Stomach (tissue), 4 donors: ENCODE results near the gene CLEC5A.

Experiments
- POLR2A ChIP-seq, 4 donors: fragments of 450-650 bp; IDR thresholded peaks; one replicate each; pipeline ENCODE4 v1.6.1; 2016; ENCODE audit warnings: antibody characterized with exemption in 4 of 4, control low read depth in 2 of 4, mild to moderate bottlenecking in 1 of 4, moderate library complexity in 1 of 4
- POLR2AphosphoS5 ChIP-seq, 3 donors: sonication (generic); formaldehyde crosslinking; IDR thresholded peaks; one replicate each; pipeline ENCODE4 v1.6.1; 2016; ENCODE audit warnings: antibody characterized with exemption in 3 of 3
- TF ChIP-seq, protein P1 (sequence below), 7 experiments: fragments of 450-650 bp in 4 of 7; fragments of 200-600 bp in 3 of 7; sonication (generic) in 3 of 7; IDR thresholded peaks; one replicate each; pipeline ENCODE4 v1.5.1; 2016 to 2019; ENCODE audit warnings: antibody characterized with exemption in 7 of 7, control low read depth in 2 of 7, mild to moderate bottlenecking in 1 of 7

DNA sequence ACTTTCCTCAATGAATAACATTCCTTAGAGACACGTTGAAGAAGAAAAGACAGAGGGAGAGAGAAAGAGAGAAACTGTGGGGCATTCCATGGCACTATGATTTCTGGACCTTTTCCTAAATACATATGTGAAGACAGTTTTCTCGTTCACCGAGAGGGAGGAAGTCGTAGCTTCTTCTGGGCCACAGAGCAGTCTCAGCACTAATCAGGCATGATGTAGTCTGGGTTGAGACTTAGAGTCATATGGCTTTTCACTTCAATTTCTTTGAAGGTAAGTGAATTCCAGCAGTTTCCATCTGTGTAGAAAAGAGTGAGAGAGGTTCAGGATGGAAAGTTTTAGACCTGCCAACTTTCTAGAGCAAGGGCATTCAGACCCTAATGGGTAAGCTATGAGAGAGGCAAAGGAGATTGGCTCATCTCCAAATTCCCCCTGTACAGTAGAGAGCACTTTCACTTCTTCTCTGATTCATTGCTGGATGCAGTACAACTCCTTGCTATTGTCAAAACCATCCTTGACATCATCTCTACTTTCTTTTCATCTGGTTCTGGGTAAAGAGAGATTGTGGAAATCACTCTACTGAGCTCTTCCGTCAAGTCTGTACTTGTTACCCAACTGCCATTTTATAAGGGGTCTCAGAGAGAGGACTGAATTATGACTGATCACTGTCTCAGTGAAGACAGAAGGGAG lies 62.1 kb downstream of the CLEC5A start:
- TF ChIP-seq POLR2AphosphoS5 (IDR thresholded peaks at IDR 0.05) (no peak), POLR2A (IDR thresholded peaks at IDR 0.05) (no peak)
- TF ChIP-seq, protein P1, sequence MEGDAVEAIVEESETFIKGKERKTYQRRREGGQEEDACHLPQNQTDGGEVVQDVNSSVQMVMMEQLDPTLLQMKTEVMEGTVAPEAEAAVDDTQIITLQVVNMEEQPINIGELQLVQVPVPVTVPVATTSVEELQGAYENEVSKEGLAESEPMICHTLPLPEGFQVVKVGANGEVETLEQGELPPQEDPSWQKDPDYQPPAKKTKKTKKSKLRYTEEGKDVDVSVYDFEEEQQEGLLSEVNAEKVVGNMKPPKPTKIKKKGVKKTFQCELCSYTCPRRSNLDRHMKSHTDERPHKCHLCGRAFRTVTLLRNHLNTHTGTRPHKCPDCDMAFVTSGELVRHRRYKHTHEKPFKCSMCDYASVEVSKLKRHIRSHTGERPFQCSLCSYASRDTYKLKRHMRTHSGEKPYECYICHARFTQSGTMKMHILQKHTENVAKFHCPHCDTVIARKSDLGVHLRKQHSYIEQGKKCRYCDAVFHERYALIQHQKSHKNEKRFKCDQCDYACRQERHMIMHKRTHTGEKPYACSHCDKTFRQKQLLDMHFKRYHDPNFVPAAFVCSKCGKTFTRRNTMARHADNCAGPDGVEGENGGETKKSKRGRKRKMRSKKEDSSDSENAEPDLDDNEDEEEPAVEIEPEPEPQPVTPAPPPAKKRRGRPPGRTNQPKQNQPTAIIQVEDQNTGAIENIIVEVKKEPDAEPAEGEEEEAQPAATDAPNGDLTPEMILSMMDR (IDR thresholded peaks at IDR 0.05): no peak
